Testis (tissue), 2 donors: ENCODE data around the gene HAPSTR1.
"Not testable (repeated sequence)": the region's sequence is repeated elsewhere in the genome, so short reads cannot be mapped to it uniquely, and the experiment has no call there.

ENCODE experiments used
- CTCF ChIP-seq, 3 experiments: fragments of 450-650 bp in 2 of 3; fragments of 200-600 bp in 1 of 3; sonication (generic) in 1 of 3; IDR thresholded peaks; one replicate each; pipeline ENCODE4 v1.5.1; 2016 to 2019; ENCODE audit warnings: antibody characterized with exemption in 3 of 3, mild to moderate bottlenecking in 2 of 3, moderate library complexity in 1 of 3
- POLR2A ChIP-seq: fragments of 450-650 bp; IDR thresholded peaks from one replicate; pipeline ENCODE4 v1.6.1; 2017; ENCODE audit warnings: antibody characterized with exemption, mild to moderate bottlenecking, moderate library complexity

GRCh38 chr16:9087733-9088132 lies 3.7 kb upstream of the HAPSTR1 start:
- TF ChIP-seq CTCF (IDR thresholded peaks at IDR 0.05); POLR2A: not testable (repeated sequence)
